A549 (cell line): ENCODE results near the gene TBL1XR1.

Experiments
- CHD2 ChIP-seq: fragments of 150-350 bp; IDR thresholded peaks from 2 replicates; pipeline ENCODE4 v1.6.1; 2014; ENCODE audit warnings: low read length; ENCODE audit not compliant: partially characterized antibody
- CTCF ChIP-seq: fragments of >200 bp; sonication (Bioruptor Twin); formaldehyde crosslinking; IDR thresholded peaks from 3 replicates; pipeline ENCODE4 v1.5.1; 2016
- E2F6 ChIP-seq: IDR thresholded peaks from 2 replicates; pipeline ENCODE4 v1.6.1; 2012; ENCODE audit warnings: low read depth, borderline replicate concordance
- ELK1 ChIP-seq: fragments of 150-350 bp; IDR thresholded peaks from 2 replicates; pipeline ENCODE4 v1.6.1; 2014; ENCODE audit warnings: low read depth, mild to moderate bottlenecking, low read length
- JUN ChIP-seq, 2 experiments: fragments of >200 bp; sonication (Bioruptor Twin); formaldehyde crosslinking; IDR thresholded peaks; 2 replicates in 1 of 2; 3 replicates in 1 of 2; pipeline ENCODE4 v1.6.1; 2016 to 2017
- MYC ChIP-seq: IDR thresholded peaks from 2 replicates; pipeline ENCODE4 v1.6.1; 2012; ENCODE audit warnings: mild to moderate bottlenecking, inconsistent platforms, low read length, improper control_type of control experiment, borderline replicate concordance
- NR3C1 ChIP-seq: fragments of >200 bp; sonication (Bioruptor Twin); formaldehyde crosslinking; IDR thresholded peaks from 3 replicates; pipeline ENCODE4 v1.6.1; 2017
- POLR2A ChIP-seq: IDR thresholded peaks from 2 replicates; pipeline ENCODE4 v1.6.1; 2012; ENCODE audit warnings: mild to moderate bottlenecking, low read length
- RAD21 ChIP-seq, 2 experiments: fragments of >200 bp in 1 of 2; sonication (Bioruptor Twin) in 1 of 2; formaldehyde crosslinking in 1 of 2; IDR thresholded peaks in 1 of 2; conservative IDR thresholded peaks in 1 of 2; 2 replicates in 1 of 2; 3 replicates in 1 of 2; pipeline ENCODE4 v1.6.1; 2012 to 2018; ENCODE audit warnings: inconsistent platforms in 1 of 2
- RFX5 ChIP-seq: fragments of 450-650 bp; IDR thresholded peaks from 2 replicates; pipeline ENCODE4 v1.7.1; 2014; ENCODE audit warnings: antibody characterized with exemption, mild to moderate bottlenecking, moderate library complexity
- TFCP2L1 ChIP-seq: fragments of 250-450 bp; sonication (Bioruptor Pico); IDR thresholded peaks from 2 replicates; pipeline ENCODE4 v1.5.0; 2021; ENCODE audit warnings: mild to moderate bottlenecking
- USF2 ChIP-seq: fragments of 450-650 bp; IDR thresholded peaks from 2 replicates; pipeline ENCODE4 v1.6.1; 2014; ENCODE audit warnings: antibody characterized with exemption

- TF ChIP-seq NR3C1 (no peak), POLR2A (no peak), CTCF (no peak), RAD21 (conservative IDR thresholded peaks at IDR 0.05 in 1 of 2, IDR thresholded peaks at IDR 0.05 in 1 of 2) (no peak), TFCP2L1 (no peak), ELK1 (no peak), RFX5 (no peak), MYC (no peak), CHD2 (no peak), JUN (IDR thresholded peaks at IDR 0.05) (no peak), E2F6 (no peak), USF2 (no peak)
These were observed 28.9 kb downstream of the TBL1XR1 start for GRCh38 chr3:177168431-177168830.
